CD4-positive, alpha-beta memory T cell (primary cell): Measurements from ENCODE around the gene MARK4. TPM values are rescaled to one million over a fixed set of nuclear protein-coding genes. Genes with fewer than 3 reads are reported as not detected.
A peak's percentile ranks its signal among the peaks of the same experiment; 100 is the strongest.
"Not testable (repeated sequence)": the region's sequence is repeated elsewhere in the genome, so short reads cannot be mapped to it uniquely, and the experiment has no call there.

Experiments used
- CTCF ChIA-PET: fragments of 350-600 bp; sonication (Branson Sonifier 250); formaldehyde crosslinking; loops from one replicate; lab custom pipeline; 2021; ENCODE audit warnings: inconsistent platforms; ENCODE audit not compliant: partially characterized antibody; lab: Charles Lee
- POLR2A ChIA-PET: fragments of 350-600 bp; sonication (Branson Sonifier 250); formaldehyde crosslinking; loops from one replicate; lab custom pipeline; 2021; ENCODE audit not compliant: partially characterized antibody; lab: Charles Lee
- DNase-seq, 5 donors: peaks; one replicate each; pipeline versions ENCODE4 v3.0.0 to v3.0.0-alpha.2; 2020 to 2022; ENCODE audit warnings: mixed read lengths in 1 of 5
- H3K27ac ChIP-seq: one replicate; pipeline ENCODE4 v1.7.0; 2013; ENCODE audit warnings: low read depth, low read length
- H3K27me3 ChIP-seq: 2 replicates; pipeline ENCODE4 v1.7.0; 2013; ENCODE audit warnings: mild to moderate bottlenecking, low read length, moderate library complexity; ENCODE audit not compliant: insufficient read depth
- H3K36me3 ChIP-seq: 2 replicates; pipeline ENCODE4 v1.7.0; 2013; ENCODE audit warnings: mild to moderate bottlenecking, low read length, moderate library complexity; ENCODE audit not compliant: insufficient read depth
- H3K4me1 ChIP-seq: 2 replicates; pipeline ENCODE4 v1.7.0; 2013; ENCODE audit warnings: mild to moderate bottlenecking, low read length, moderate library complexity; ENCODE audit not compliant: insufficient read depth
- H3K4me3 ChIP-seq, 2 donors: one replicate each; pipeline ENCODE4 v1.7.0; 2013; ENCODE audit warnings: low read length in 2 of 2, mild to moderate bottlenecking in 1 of 2
- H3K9me3 ChIP-seq, 2 donors: one replicate each; pipeline ENCODE4 v1.7.0; 2013; ENCODE audit warnings: low read length in 2 of 2, control low read depth in 1 of 2; ENCODE audit not compliant: control insufficient read depth in 1 of 2
- H3K27ac Mint-ChIP-seq, 7 donors: one replicate each; pipeline ENCODE4 v1.8.0; 2020 to 2021; ENCODE audit warnings: mixed read lengths in 7 of 7, mild to moderate bottlenecking in 6 of 7, inconsistent platforms in 3 of 7, moderate library complexity in 3 of 7
- H3K27me3 Mint-ChIP-seq, 2 donors: one replicate each; pipeline ENCODE4 v1.8.0; 2020 to 2021; ENCODE audit warnings: mixed read lengths in 2 of 2
- H3K36me3 Mint-ChIP-seq, 2 donors: one replicate each; pipeline ENCODE4 v1.8.0; 2020 to 2021; ENCODE audit warnings: mixed read lengths in 2 of 2, inconsistent platforms in 1 of 2, mild to moderate bottlenecking in 1 of 2
- H3K4me1 Mint-ChIP-seq, 4 donors: one replicate each; pipeline ENCODE4 v1.8.0; 2020 to 2021; ENCODE audit warnings: mixed read lengths in 4 of 4, mild to moderate bottlenecking in 1 of 4
- H3K4me3 Mint-ChIP-seq, 8 donors: one replicate each; pipeline ENCODE4 v1.8.0; 2020 to 2021; ENCODE audit warnings: mixed read lengths in 8 of 8, mild to moderate bottlenecking in 7 of 8, moderate library complexity in 6 of 8, inconsistent platforms in 3 of 8
- H3K9me3 Mint-ChIP-seq, 8 donors: one replicate each; pipeline ENCODE4 v1.8.0; 2020 to 2021; ENCODE audit warnings: mixed read lengths in 8 of 8, mild to moderate bottlenecking in 5 of 8, inconsistent platforms in 3 of 8, moderate library complexity in 1 of 8
- intact Hi-C: fragments of 100-400 bp; cut with micrococcal nuclease; formaldehyde crosslinking; loops from one replicate; pipeline ENCODE4 v1.15.1; 2023
- polyA plus RNA-seq, 2 donors: library from polyadenylated mRNA; unstranded; fragments of 300-500 nt; fragmentation: Illumina TruSeq; gene quantifications; one replicate each; pipeline ENCODE4 v1.2.3, GENCODE V29; 2021
- total RNA-seq, 2 experiments: library from RNA; stranded (reverse); gene quantifications; one replicate each; pipeline ENCODE4 v1.2.3, GENCODE V29; 2021

MARK4 gene
- total and polyA plus RNA-seq, 4 experiments from 2014 or later: 0.11 to 25.2 (median 13.0) TPM

DNA sequence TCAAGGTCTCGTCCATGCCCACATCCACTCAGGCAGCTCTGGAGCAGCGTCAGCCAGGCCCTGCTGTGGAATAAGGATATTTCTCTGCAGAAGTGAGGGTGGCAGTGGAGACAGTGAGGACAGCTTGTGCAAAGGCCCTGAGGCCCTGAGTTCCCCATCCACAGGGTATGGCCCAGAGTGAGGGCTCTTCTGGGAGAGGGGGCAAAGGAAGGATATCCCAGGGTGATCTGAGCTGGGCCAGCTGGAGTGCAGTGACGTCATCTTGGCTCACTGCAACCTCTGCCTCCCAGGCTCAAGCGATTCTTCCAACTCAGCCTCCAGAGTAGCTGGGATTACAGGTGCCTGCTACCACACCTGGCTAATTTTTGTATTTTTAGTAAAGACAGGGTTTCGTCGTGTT, 11.5 kb downstream of the MARK4 start:
- Mint-ChIP-seq H3K27ac (no peak overlapping the region), H3K9me3 (no peaks in the 10 kb centered on the region), H3K36me3 (peaks cover 3 to 12% of the 10 kb centered on the region in 2 donors), H3K4me1 (peaks cover 0 to 5% (median 1%) of the 10 kb centered on the region in 4 donors), H3K27me3 (no peaks in the 10 kb centered on the region), H3K4me3 (no peak overlapping the region)
- POLR2A ChIA-PET: interaction anchor here (0.6 kb wide), 1 partner anchor 138 kb away, joined by 3 read pairs; no protein-coding TSS in a partner anchor
- Histone ChIP-seq H3K9me3 (no peaks in the 10 kb centered on the region), H3K36me3 (peaks cover 3% of the 10 kb centered on the region), H3K27me3 (no peaks in the 10 kb centered on the region), H3K27ac (no peak overlapping the region), H3K4me1 (no peaks in the 10 kb centered on the region), H3K4me3 (no peak overlapping the region)
- CTCF ChIA-PET: no interaction called here
- intact Hi-C loops: no loop called here
- no peak for DNase-seq

DNA sequence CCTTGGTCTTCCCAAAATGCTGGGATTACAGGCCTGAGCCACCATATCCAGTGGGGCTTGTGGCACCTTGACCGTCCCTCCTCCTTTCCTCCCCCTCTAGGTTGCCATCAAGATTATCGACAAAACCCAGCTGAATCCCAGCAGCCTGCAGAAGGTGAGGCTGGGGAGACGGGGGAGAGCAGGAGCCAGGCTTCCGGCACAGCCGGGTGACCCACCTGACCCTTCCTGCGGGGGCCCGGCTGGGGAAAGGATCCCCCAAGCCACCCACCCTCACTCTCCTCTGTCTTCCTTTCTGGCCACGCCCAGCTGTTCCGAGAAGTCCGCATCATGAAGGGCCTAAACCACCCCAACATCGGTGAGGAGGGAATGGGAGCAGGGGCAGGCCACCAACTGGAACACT, 11.9 kb downstream of the MARK4 start:
- Histone ChIP-seq H3K4me3 (no peak overlapping the region), H3K4me1 (no peaks in the 10 kb centered on the region), H3K27ac (no peak overlapping the region), H3K9me3 (no peaks in the 10 kb centered on the region), H3K36me3 (peaks cover 3% of the 10 kb centered on the region), H3K27me3 (no peaks in the 10 kb centered on the region)
- H3K9me3 Mint-ChIP-seq: no peaks in the 10 kb centered on the region
- CTCF ChIA-PET: no interaction called here
- POLR2A ChIA-PET: no interaction called here
- intact Hi-C loops: no loop called here
- peaks cover 0 to 5% (median 1%) of the 10 kb centered on the region in 4 donors for H3K4me1 Mint-ChIP-seq
- peaks cover 3 to 12% of the 10 kb centered on the region in 2 donors for H3K36me3 Mint-ChIP-seq
- H3K27me3 Mint-ChIP-seq: no peaks in the 10 kb centered on the region
- peak overlapping the region in 1 of 7 donors; percentile 22 for H3K27ac Mint-ChIP-seq
- no peak for DNase-seq
- H3K4me3 Mint-ChIP-seq: no peak overlapping the region

DNA sequence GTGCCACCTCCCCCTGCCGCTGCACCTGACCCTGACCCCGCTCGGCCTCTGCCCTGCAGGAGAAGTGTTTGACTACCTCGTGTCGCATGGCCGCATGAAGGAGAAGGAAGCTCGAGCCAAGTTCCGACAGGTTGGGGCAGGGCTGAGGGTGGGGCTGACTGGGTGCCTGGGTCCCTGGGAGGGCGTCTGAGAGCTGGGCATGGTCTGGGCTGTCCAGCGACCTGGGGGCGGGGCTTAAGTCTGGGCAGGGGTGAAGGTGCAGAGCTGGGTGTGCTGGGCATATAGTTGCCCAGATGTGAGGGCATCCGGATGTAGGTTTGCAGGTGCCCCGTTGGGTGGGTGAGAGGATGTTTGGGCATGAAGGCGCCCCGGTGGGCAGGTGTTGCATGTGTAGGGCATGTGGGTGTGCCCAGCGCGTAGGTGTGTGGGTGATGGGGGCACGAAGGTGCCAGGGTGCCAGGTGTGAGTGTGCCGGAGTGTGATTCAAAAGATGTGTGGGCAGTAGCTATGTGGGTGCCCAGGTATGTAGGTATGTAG, 13.8 kb downstream of the MARK4 start:
- Histone ChIP-seq H3K36me3 (peaks cover 3% of the 10 kb centered on the region), H3K4me1 (no peaks in the 10 kb centered on the region), H3K27ac (no peak overlapping the region), H3K27me3 (no peaks in the 10 kb centered on the region), H3K9me3 (no peaks in the 10 kb centered on the region), H3K4me3 (no peak overlapping the region)
- Mint-ChIP-seq H3K27me3 (no peaks in the 10 kb centered on the region), H3K36me3 (peaks cover 4 to 12% of the 10 kb centered on the region in 2 donors), H3K4me3 (no peak overlapping the region), H3K9me3 (no peaks in the 10 kb centered on the region), H3K27ac (peak overlapping the region in 1 of 7 donors; percentile 68), H3K4me1 (peaks cover 0 to 5% (median 1%) of the 10 kb centered on the region in 4 donors)
- POLR2A ChIA-PET: no interaction called here
- intact Hi-C loops: no loop called here
- DNase-seq: no peak
- CTCF ChIA-PET: no interaction called here

DNA sequence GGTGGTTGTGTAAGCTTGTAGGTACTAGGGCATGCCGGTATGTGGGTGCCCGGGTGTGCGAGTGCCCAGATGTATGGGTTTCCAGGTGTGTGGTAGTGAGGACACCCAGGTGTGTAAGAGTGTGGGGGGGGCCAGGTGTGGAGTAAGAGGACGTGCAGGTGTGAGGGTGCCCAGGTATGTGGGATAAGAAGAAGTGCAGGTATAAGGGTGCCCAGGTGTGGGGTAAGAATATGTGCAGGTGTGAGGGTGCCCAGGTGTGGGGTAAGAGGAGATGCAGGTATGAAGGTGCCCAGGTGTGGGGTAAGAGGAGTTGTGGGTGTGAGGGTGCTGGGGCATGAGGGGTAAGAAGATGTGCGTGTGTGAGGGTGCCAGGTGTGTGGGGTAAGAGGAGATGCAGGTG, 14.3 kb downstream of the MARK4 start:
- H3K4me1 ChIP-seq: no peaks in the 10 kb centered on the region

DNA sequence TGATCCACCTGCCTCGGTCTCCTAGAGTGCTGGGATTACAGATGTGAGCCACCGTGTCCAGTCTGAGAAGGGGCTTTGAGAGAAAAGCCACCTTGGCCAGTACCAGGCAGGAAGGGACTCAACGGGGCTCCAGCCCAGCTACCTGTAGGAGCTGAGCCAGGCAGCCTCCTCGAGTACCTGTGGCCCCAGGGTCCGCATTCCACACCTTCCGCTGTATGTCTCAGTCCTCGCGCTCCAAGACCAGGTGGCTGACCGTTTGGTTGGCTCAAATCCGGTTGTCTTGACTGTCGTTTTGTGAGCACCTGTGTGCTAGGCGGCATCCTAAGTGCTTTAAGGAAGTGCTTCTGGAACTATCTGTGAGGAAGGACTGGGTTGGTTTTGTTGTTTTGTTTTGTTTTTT, 16.2 kb downstream of the MARK4 start:
- Mint-ChIP-seq H3K36me3 (peaks cover 14 to 30% of the 10 kb centered on the region in 2 donors), H3K9me3 (no peaks in the 10 kb centered on the region), H3K27me3 (no peaks in the 10 kb centered on the region), H3K27ac (no peak overlapping the region), H3K4me1 (peaks cover 0 to 2% (median under 1%) of the 10 kb centered on the region in 4 donors), H3K4me3 (no peak overlapping the region)
- Histone ChIP-seq H3K9me3 (no peaks in the 10 kb centered on the region), H3K36me3 (peaks cover 3% of the 10 kb centered on the region), H3K4me1 (no peaks in the 10 kb centered on the region), H3K27ac (no peak overlapping the region), H3K27me3 (no peaks in the 10 kb centered on the region), H3K4me3 (no peak overlapping the region)
- intact Hi-C loops: no loop called here
- POLR2A ChIA-PET: no interaction called here
- DNase-seq: no peak
- CTCF ChIA-PET: no interaction called here

More for the DNA sequence above, 14.3 kb downstream of the MARK4 start:
- Mint-ChIP-seq H3K4me1 (peaks cover 0 to 5% (median 1%) of the 10 kb centered on the region in 4 donors), H3K9me3 (no peaks in the 10 kb centered on the region), H3K27me3 (no peaks in the 10 kb centered on the region), H3K4me3 (no peak overlapping the region), H3K27ac (peak overlapping the region in 1 of 7 donors; percentile 29), H3K36me3 (peaks cover 4 to 18% of the 10 kb centered on the region in 2 donors)
- Histone ChIP-seq H3K27me3 (no peaks in the 10 kb centered on the region), H3K27ac (no peak overlapping the region), H3K4me3 (no peak overlapping the region), H3K9me3 (no peaks in the 10 kb centered on the region), H3K36me3 (peaks cover 3% of the 10 kb centered on the region)
- CTCF ChIA-PET: no interaction called here
- no peak for DNase-seq
- POLR2A ChIA-PET: no interaction called here
- intact Hi-C loops: no loop called here

DNA sequence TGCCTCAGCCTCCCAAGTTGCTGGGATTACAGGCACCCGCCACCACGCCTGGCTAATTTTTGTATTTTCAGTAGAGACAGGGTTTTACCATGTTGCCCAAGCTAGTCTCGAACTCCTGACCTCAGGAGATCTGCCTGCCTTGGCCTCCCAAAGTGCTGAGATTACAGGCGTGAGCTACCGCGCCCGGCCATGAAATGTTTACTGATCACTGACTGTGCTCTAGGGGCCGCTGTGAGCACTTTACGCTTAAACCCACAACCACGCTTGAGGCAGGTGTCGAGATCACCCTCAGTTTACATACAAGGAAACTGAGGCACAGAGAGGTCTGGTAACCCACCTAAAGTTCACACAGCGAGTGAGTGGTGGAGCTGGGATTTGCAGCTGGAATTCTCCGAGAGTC, 18.9 kb downstream of the MARK4 start:
- H3K4me1 Mint-ChIP-seq, H3K4me3 ChIP-seq, H3K27ac ChIP-seq, H3K4me3 Mint-ChIP-seq, H3K9me3 Mint-ChIP-seq, intact Hi-C loops, H3K27me3 ChIP-seq, DNase-seq, H3K27ac Mint-ChIP-seq, CTCF ChIA-PET, H3K4me1 ChIP-seq, H3K9me3 ChIP-seq, POLR2A ChIA-PET, H3K27me3 Mint-ChIP-seq: not testable (repeated sequence)
- H3K36me3 Mint-ChIP-seq: peaks cover 25 to 41% of the 10 kb centered on the region in 2 donors
- peaks cover 11% of the 10 kb centered on the region for H3K36me3 ChIP-seq

DNA sequence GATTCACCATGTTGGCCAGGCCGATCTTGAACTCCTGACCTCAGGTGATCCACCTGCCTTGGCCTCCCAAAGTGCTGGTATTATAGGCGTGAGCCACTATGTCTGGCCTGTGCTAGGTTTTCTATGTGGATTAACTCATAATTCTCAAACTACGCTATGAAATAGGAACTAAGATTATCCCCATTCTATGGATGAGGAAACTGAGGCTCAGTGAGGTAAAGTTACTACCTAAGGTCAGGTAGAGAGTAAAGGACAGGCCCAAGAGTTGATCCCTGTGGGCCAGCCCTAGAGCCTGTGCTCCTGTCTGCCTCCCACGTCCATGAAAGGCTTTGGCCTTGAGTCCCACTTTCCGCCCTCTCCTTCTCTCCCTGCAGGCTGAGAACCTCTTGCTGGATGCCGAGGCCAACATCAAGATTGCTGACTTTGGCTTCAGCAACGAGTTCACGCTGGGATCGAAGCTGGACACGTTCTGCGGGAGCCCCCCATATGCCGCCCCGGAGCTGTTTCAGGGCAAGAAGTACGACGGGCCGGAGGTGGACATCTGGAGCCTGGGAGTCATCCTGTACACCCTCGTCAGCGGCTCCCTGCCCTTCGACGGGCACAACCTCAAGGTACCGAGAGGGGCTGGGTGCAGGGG, 20.1 kb downstream of the MARK4 start:
- no peaks in the 10 kb centered on the region for H3K9me3 ChIP-seq
- no peaks in the 10 kb centered on the region for H3K27me3 ChIP-seq
- Mint-ChIP-seq H3K4me3 (no peak overlapping the region), H3K4me1 (no peaks in the 10 kb centered on the region), H3K27ac (no peak overlapping the region), H3K27me3 (no peaks in the 10 kb centered on the region), H3K9me3 (no peaks in the 10 kb centered on the region), H3K36me3 (peaks cover 32 to 44% of the 10 kb centered on the region in 2 donors)
- H3K27ac ChIP-seq: no peak overlapping the region
- peaks cover 10% of the 10 kb centered on the region for H3K36me3 ChIP-seq
- intact Hi-C loops: no loop called here
- POLR2A ChIA-PET: no interaction called here
- DNase-seq: no peak
- no peak overlapping the region for H3K4me3 ChIP-seq
- H3K4me1 ChIP-seq: no peaks in the 10 kb centered on the region
- CTCF ChIA-PET: no interaction called here
